Measurements from ENCODE around the gene SEMA4D.

SEMA4D gene

GRCh38 chr9:89342213-89342612 lies 155.7 kb downstream of the SEMA4D start:
- no peak for TF ChIP-seq CTCF (IDR thresholded peaks at IDR 0.05; ENCODE audit: insufficient read depth, low read length, missing control alignments)
- POLR2A ChIA-PET, result no interaction called here
- no peak for DNase-seq (ENCODE audit: low read depth, low spot score)
- CTCF ChIA-PET, result interaction anchor here (0.9 to 2.7 kb wide), 4 partner anchors 11 to 207 kb away, joined by 3 to 9 read pairs (median 6); no protein-coding TSS in a partner anchor
- no peak overlapping the region for H3K4me3 ChIP-seq (ENCODE audit: low read depth, low read length)

- no peak overlapping the region for H3K4me3 ChIP-seq (ENCODE audit: low read depth, low read length)
- no peak for DNase-seq (ENCODE audit: low read depth, low spot score)
- POLR2A ChIA-PET, result no interaction called here
- CTCF ChIA-PET, result interaction anchor here (1.1 kb wide), 1 partner anchor 22 kb away, joined by 3 read pairs; the partner anchor contains the start of gene SECISBP2
- no peak for TF ChIP-seq CTCF (IDR thresholded peaks at IDR 0.05; ENCODE audit: insufficient read depth, low read length, missing control alignments)
Observed at GRCh38 chr9:89340332-89340731, 157.6 kb downstream of the SEMA4D start.

- TF ChIP-seq CTCF (IDR thresholded peaks at IDR 0.05; ENCODE audit: insufficient read depth, low read length, missing control alignments), result no peak
- ChIA-PET CTCF (no interaction called here), POLR2A (no interaction called here)
- no peak overlapping the region for H3K4me3 ChIP-seq (ENCODE audit: low read depth, low read length)
- DNase-seq (ENCODE audit: low read depth, low spot score), result no peak
Observed at GRCh38 chr9:89339807-89340206, 158.1 kb downstream of the SEMA4D start.

- no peak overlapping the region for H3K4me3 ChIP-seq (ENCODE audit: low read depth, low read length)
- no peak for TF ChIP-seq CTCF (IDR thresholded peaks at IDR 0.05; ENCODE audit: insufficient read depth, low read length, missing control alignments)
- POLR2A ChIA-PET, result no interaction called here
- CTCF ChIA-PET, result interaction anchor here (1.2 kb wide), 1 partner anchor 11 kb away, joined by 3 read pairs; no protein-coding TSS in a partner anchor
- DNase-seq (ENCODE audit: low read depth, low spot score), result no peak
Observed at GRCh38 chr9:89330513-89330912, 167.4 kb downstream of the SEMA4D start.

- ChIA-PET CTCF (no interaction called here), POLR2A (no interaction called here)
- TF ChIP-seq CTCF (IDR thresholded peaks at IDR 0.05; ENCODE audit: insufficient read depth, low read length, missing control alignments), result no peak
- DNase-seq (ENCODE audit: low read depth, low spot score), result no peak
- H3K4me3 ChIP-seq (ENCODE audit: low read depth, low read length), result no peak overlapping the region
Observed at GRCh38 chr9:89329917-89330316, 168.0 kb downstream of the SEMA4D start.

- DNase-seq (ENCODE audit: low read depth, low spot score), result no peak
- ChIA-PET CTCF (interaction anchor here (1.8 kb wide), 1 partner anchor 10 kb away, joined by 12 read pairs; the partner anchor contains the start of gene SECISBP2), POLR2A (no interaction called here)
- TF ChIP-seq CTCF (IDR thresholded peaks at IDR 0.05; ENCODE audit: insufficient read depth, low read length, missing control alignments), result no peak
- H3K4me3 ChIP-seq (ENCODE audit: low read depth, low read length), result no peak overlapping the region
Observed at GRCh38 chr9:89328064-89328463, 169.8 kb downstream of the SEMA4D start.
